Testis (tissue), 2 donors: ENCODE data around the gene MN1.

Experiments
- POLR2A ChIP-seq: fragments of 450-650 bp; IDR thresholded peaks from one replicate; pipeline ENCODE4 v1.6.1; 2017; ENCODE audit warnings: antibody characterized with exemption, mild to moderate bottlenecking, moderate library complexity
- TF ChIP-seq, protein P1 (sequence below), 3 experiments: fragments of 450-650 bp in 2 of 3; fragments of 200-600 bp in 1 of 3; sonication (generic) in 1 of 3; IDR thresholded peaks; one replicate each; pipeline ENCODE4 v1.5.1; 2016 to 2019; ENCODE audit warnings: antibody characterized with exemption in 3 of 3, mild to moderate bottlenecking in 2 of 3, moderate library complexity in 1 of 3

DNA sequence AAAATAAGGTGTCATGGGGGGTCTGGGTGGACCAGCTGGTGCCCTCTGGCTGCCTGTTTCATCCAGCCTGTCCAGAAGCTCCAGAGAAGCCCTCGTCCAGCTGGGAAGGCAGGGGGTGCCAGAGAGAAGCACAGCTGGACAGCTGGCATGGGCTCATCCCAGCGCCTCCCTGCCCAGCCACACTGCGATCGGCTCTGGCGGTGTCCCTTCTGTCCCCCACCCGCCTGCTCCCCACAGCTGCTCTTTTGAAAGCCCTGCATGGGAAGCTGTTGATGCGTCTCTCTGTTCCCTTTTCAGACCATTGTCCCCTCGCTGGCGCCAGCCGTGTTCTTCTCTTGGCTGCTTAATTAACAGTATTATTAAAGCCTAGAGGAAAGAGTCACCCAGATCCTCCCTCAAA is 86.5 kb downstream of the MN1 start:
- TF ChIP-seq, protein P1, sequence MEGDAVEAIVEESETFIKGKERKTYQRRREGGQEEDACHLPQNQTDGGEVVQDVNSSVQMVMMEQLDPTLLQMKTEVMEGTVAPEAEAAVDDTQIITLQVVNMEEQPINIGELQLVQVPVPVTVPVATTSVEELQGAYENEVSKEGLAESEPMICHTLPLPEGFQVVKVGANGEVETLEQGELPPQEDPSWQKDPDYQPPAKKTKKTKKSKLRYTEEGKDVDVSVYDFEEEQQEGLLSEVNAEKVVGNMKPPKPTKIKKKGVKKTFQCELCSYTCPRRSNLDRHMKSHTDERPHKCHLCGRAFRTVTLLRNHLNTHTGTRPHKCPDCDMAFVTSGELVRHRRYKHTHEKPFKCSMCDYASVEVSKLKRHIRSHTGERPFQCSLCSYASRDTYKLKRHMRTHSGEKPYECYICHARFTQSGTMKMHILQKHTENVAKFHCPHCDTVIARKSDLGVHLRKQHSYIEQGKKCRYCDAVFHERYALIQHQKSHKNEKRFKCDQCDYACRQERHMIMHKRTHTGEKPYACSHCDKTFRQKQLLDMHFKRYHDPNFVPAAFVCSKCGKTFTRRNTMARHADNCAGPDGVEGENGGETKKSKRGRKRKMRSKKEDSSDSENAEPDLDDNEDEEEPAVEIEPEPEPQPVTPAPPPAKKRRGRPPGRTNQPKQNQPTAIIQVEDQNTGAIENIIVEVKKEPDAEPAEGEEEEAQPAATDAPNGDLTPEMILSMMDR (IDR thresholded peaks at IDR 0.05) = no peak
- TF ChIP-seq POLR2A = no peak
